C4-2B (cell line): ENCODE data around the gene HACD2.

Source experiments
- H3K27ac ChIP-seq: fragments of 450-650 bp; 2 replicates; pipeline ENCODE4 v1.5.1; 2017
- ZFX ChIP-seq: fragments of 450-650 bp; IDR thresholded peaks from 2 replicates; pipeline ENCODE4 v1.6.1; 2017
- TF ChIP-seq, protein P1 (sequence below): fragments of 450-650 bp; conservative IDR thresholded peaks from 2 replicates; pipeline ENCODE4 v1.5.1; 2017; ENCODE audit warnings: mild to moderate bottlenecking

The HACD2 gene

GRCh38 chr3:123595396-123596180 is 10.7 kb upstream of the HACD2 start:
- 0 out of 2 replicates have a peak overlapping the region, but pooled peaks have one; percentile 14 for H3K27ac ChIP-seq
- TF ChIP-seq, protein P1, sequence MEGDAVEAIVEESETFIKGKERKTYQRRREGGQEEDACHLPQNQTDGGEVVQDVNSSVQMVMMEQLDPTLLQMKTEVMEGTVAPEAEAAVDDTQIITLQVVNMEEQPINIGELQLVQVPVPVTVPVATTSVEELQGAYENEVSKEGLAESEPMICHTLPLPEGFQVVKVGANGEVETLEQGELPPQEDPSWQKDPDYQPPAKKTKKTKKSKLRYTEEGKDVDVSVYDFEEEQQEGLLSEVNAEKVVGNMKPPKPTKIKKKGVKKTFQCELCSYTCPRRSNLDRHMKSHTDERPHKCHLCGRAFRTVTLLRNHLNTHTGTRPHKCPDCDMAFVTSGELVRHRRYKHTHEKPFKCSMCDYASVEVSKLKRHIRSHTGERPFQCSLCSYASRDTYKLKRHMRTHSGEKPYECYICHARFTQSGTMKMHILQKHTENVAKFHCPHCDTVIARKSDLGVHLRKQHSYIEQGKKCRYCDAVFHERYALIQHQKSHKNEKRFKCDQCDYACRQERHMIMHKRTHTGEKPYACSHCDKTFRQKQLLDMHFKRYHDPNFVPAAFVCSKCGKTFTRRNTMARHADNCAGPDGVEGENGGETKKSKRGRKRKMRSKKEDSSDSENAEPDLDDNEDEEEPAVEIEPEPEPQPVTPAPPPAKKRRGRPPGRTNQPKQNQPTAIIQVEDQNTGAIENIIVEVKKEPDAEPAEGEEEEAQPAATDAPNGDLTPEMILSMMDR = no peak
- TF ChIP-seq ZFX = no peak

DNA sequence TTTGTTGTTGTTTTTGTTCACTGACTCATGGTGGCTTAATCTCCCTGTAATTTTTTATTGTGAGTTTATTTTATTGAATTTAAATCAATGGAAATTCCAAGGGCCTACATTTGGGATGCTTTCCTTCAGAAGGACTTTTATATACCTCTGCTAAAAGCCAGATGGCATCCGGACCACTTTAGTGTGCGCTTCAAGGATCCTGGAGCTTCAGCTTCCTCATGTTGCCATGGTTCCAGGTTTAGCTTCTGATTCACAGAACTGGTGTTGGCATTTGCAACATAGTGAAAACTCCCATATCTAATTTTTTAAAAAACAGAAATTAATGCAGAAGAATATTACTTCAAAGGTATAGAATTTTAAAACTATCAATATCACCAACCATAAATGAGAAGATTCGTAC is 8.5 kb upstream of the HACD2 start:
- TF ChIP-seq, protein P1 = no peak
- no peak for TF ChIP-seq ZFX

DNA sequence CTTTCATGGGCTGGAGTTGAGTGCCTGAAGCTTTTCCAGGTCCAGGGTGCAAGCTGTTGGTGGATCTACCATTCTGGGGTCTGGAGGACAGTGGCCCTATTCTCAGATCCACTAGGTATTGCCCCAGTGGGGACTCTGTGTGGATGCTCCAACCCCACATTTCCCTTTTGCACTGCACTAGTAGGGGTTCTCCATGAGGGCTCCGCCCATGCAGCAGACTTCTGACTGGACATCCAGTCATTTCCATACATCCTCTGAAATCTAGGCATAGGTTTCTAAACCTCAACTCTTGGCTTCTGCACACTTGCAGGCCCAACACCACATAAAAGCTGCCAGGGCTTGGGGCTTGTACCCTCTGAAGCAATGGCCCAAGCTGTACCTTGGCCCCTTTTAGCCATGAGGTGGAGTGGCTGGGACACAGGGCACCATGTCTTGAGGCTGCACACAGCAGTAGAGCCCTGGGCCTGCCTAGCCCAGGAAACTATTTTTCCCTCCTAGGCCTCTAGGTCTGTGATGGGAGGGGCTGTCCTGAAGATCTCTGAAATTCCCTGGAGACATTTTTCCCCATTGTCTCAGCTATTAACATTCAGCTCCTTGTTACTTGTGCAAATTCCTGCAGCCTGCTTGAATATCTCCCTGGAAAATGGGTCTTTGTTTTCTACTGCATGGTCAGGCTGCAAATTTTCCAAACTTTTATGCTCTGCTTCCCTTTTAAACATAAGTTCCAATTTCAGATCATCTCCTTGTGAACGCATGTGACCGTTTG is 6.0 kb upstream of the HACD2 start:
- TF ChIP-seq, protein P1 = no peak
- TF ChIP-seq ZFX = no peak
- no peak overlapping the region for H3K27ac ChIP-seq

More for the DNA sequence above, 8.5 kb upstream of the HACD2 start:
- no peak overlapping the region for H3K27ac ChIP-seq

- no peak for TF ChIP-seq ZFX
- TF ChIP-seq, protein P1 = no peak
- H3K27ac ChIP-seq = no peak overlapping the region
Measured at GRCh38 chr3:123587401-123587800, 2.5 kb upstream of the HACD2 start.

- TF ChIP-seq, protein P1 = no peak
- no peak for TF ChIP-seq ZFX
- no peak overlapping the region for H3K27ac ChIP-seq
Measured at GRCh38 chr3:123586968-123587367, 2.1 kb upstream of the HACD2 start.

DNA sequence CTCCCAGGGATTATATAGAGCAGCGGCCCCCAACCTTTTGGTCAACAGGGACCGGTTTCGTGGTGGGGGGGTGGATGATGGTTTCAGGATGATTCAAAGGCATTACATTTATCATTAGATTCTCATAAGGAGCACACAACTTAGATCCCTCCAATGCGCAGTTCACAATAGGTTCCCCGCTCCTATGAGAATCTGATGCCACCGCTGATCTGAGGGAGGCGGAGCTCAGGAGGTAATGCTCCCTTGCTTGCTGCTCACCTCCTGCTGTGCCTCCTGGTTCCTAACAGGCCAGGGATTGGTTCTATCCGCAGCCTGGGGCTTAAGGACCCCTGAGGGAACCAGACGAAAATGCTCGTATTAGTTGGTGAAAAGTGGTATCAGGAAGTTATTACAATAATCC is 1.3 kb upstream of the HACD2 start:
- peak overlapping the region; percentile 81 for H3K27ac ChIP-seq
- TF ChIP-seq ZFX = no peak
- TF ChIP-seq, protein P1 = no peak
